PFSK-1 (cell line): ENCODE measurements around the gene CTU2.

Source experiments
- FOXP2 ChIP-seq: optimal IDR thresholded peaks from 2 replicates; pipeline ENCODE3; 2011; ENCODE audit warnings: borderline replicate concordance, control low read depth, inconsistent platforms; ENCODE audit not compliant: insufficient read depth; ENCODE audit errors: extremely low read length, extremely low read depth
- POLR2AphosphoS5 ChIP-seq: IDR thresholded peaks from 2 replicates; pipeline ENCODE4 v1.6.1; 2012; ENCODE audit warnings: low read depth, mild to moderate bottlenecking, control low read depth, low read length, moderate library complexity
- REST ChIP-seq, 2 experiments: IDR thresholded peaks; 2 replicates each; pipeline versions ENCODE4 v1.6.1 to v1.8.0; 2011 to 2012; ENCODE audit warnings: low read depth in 2 of 2, low read length in 2 of 2, control low read depth in 1 of 2, inconsistent platforms in 1 of 2, mild to moderate bottlenecking in 1 of 2, moderate library complexity in 1 of 2; ENCODE audit not compliant: insufficient read depth in 1 of 2
- SIN3A ChIP-seq: IDR thresholded peaks from 2 replicates; pipeline ENCODE4 v1.6.1; 2012; ENCODE audit warnings: mild to moderate bottlenecking, low read length, moderate library complexity, borderline replicate concordance; ENCODE audit not compliant: insufficient read depth
- TAF1 ChIP-seq: IDR thresholded peaks from 2 replicates; pipeline ENCODE4 v1.6.1; 2012; ENCODE audit warnings: low read length, control low read depth, borderline replicate concordance; ENCODE audit not compliant: insufficient read depth

CTU2 gene

GRCh38 chr16:88747588-88748301 lies 41.4 kb downstream of the CTU2 start:
- no peak for TF ChIP-seq FOXP2
- TF ChIP-seq REST (IDR thresholded peaks at IDR 0.05; ENCODE audit: insufficient read depth in 1 of 2, low read depth in 2 of 2, low read length in 2 of 2) = no peak
- TF ChIP-seq POLR2AphosphoS5 = no peak
- TF ChIP-seq TAF1 = no peak

- no peak for TF ChIP-seq TAF1
- TF ChIP-seq REST (IDR thresholded peaks at IDR 0.05; ENCODE audit: insufficient read depth in 1 of 2, low read depth in 2 of 2, low read length in 2 of 2) = no peak
- TF ChIP-seq POLR2AphosphoS5 = no peak
- TF ChIP-seq SIN3A = no peak
- no peak for TF ChIP-seq FOXP2
These were observed 42.1 kb downstream of the CTU2 start for GRCh38 chr16:88748364-88748763.

- no peak for TF ChIP-seq TAF1
- TF ChIP-seq REST (IDR thresholded peaks at IDR 0.05; ENCODE audit: insufficient read depth in 1 of 2, low read depth in 2 of 2, low read length in 2 of 2) = no peak
- no peak for TF ChIP-seq POLR2AphosphoS5
- TF ChIP-seq SIN3A = no peak
- TF ChIP-seq FOXP2 = no peak
These were observed 43.1 kb downstream of the CTU2 start for GRCh38 chr16:88749358-88749757.

DNA sequence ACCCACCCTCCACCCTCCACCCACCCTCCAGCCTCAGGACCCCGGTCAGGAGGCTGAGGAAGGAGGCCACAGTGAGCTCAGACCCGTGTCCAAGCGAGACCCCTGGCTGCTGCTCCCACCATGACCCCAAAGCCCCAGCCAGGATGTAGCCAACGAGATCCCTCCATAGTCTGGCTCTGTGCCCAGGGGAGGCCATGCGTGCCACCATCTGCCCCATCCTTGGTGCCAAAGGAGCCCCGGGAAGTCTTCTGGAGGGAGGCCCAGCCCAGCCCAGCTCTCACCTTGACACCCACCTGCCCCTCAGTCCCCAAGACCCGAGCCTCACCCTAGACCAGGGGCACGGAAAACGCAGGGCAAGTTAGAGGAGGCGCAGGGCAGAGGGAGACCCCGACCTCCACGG lies 44.6 kb downstream of the CTU2 start:
- TF ChIP-seq FOXP2 (no peak), POLR2AphosphoS5 (no peak), TAF1 (no peak), REST (IDR thresholded peaks at IDR 0.05; ENCODE audit: insufficient read depth in 1 of 2, low read depth in 2 of 2, low read length in 2 of 2) (no peak), SIN3A (no peak)
